ENCODE data around the gene CCDC69. TPM values are rescaled to one million over a fixed set of nuclear protein-coding genes. Genes with fewer than 3 reads are reported as not detected.

CCDC69 gene
- total and polyA plus RNA-seq, 2 of the 8 experiments (the other 6 are each of a cell fraction or from before 2014, with no cell fraction given), result 8.4 to 10.8 TPM

GRCh38 chr5:151250346-151251000 lies 26.6 kb upstream of the CCDC69 start:
- no peak overlapping the region for H3K9ac ChIP-seq (replicated peaks in 1 of 4; ENCODE audit: extremely low read depth in 1 of 4, low read depth in 3 of 4, low read length in 3 of 4)
- H3K27ac ChIP-seq (ENCODE audit: low read depth, low read length), result no peak overlapping the region; the same call in 1 of the 2 replicates
- no peak overlapping the region for H2BK5ac ChIP-seq (ENCODE audit: low read depth, low read length)
- no peak overlapping the region for H2BK12ac ChIP-seq (ENCODE audit: low read depth, low read length)
- no peak overlapping the region for H3K4me2 ChIP-seq (ENCODE audit: insufficient read depth in 1 of 2, low read depth in 2 of 2, low read length in 2 of 2)
- no peaks in the 10 kb centered on the region for H3K27me3 ChIP-seq (replicated peaks in 1 of 4; ENCODE audit: control insufficient read depth in 3 of 4, extremely low read depth in 1 of 4, insufficient read depth in 3 of 4, low read length in 3 of 4)
- no peak overlapping the region for H4K5ac ChIP-seq (ENCODE audit: insufficient read length, low read depth, low read length)
- H2AK5ac ChIP-seq (ENCODE audit: low read depth, low read length), result no peak overlapping the region
- H4K8ac ChIP-seq (ENCODE audit: extremely low read depth, insufficient read depth, low read length), result no peak overlapping the region
- H4K91ac ChIP-seq (replicated peaks; ENCODE audit: insufficient read length, low read length), result peak overlapping the region; percentile 38
- H3K4me3 ChIP-seq (ENCODE audit: extremely low read depth in 1 of 4, insufficient read depth in 2 of 4, low read depth in 3 of 4, low read length in 4 of 4), result no peak overlapping the region
- 89% methylated on average over 10 of the region's 10 CpGs; no CpG with 5 or more reads in 1 of the 2 experiments for WGBS, 2 experiments (ENCODE audit: extremely low coverage in 1 of 2, insufficient coverage in 1 of 2, insufficient read length in 1 of 2, insufficient replicate concordance in 2 of 2, low coverage in 1 of 2, low lambda C conversion rate in 2 of 2, missing lambda C conversion rate in 1 of 2)
- DNase-seq (ENCODE audit: low read depth in 1 of 2, low spot score in 2 of 2), result no peak
- H2BK20ac ChIP-seq (ENCODE audit: low read length), result no peak overlapping the region
- no peak overlapping the region for H3K23ac ChIP-seq (ENCODE audit: insufficient read length)
- no peak overlapping the region for H3K56ac ChIP-seq (replicated peaks; ENCODE audit: insufficient read length, low read depth, low read length)
- H3K23me2 ChIP-seq (ENCODE audit: low read depth, low read length), result peaks cover 6% of the 10 kb centered on the region; the same call in 1 of the 2 replicates
- no peak overlapping the region for H2BK120ac ChIP-seq (replicated peaks; ENCODE audit: low read depth, low read length)
- H2BK15ac ChIP-seq (ENCODE audit: low read length), result no peak overlapping the region
- peaks cover 0 to 8% of the 10 kb centered on the region in 2 experiments; a peak in 1 of 4 replicates for H3K79me2 ChIP-seq (ENCODE audit: control insufficient read depth in 1 of 2, insufficient read depth in 2 of 2, low read length in 2 of 2)
- peak overlapping the region; percentile 43; the same call in 1 of the 2 replicates for H2AFZ ChIP-seq (ENCODE audit: low read length)
- TF ChIP-seq RAD21 (IDR thresholded peaks at IDR 0.05 in 1 of 2, conservative IDR thresholded peaks at IDR 0.05 in 1 of 2; ENCODE audit: low read depth in 2 of 2, low read length in 2 of 2) (peak; percentile 18 to 34), ATF3 (IDR thresholded peaks at IDR 0.05; ENCODE audit: insufficient read depth, low read depth, low read length) (no peak), ASH2L (IDR thresholded peaks at IDR 0.05; ENCODE audit: low read length) (peak; percentile 27), CBX8 (IDR thresholded peaks at IDR 0.05; ENCODE audit: borderline replicate concordance, low read depth, low read length) (no peak), YY1 (IDR thresholded peaks at IDR 0.05; ENCODE audit: low read depth, low read length) (no peak)
- no peaks in the 10 kb centered on the region for H3K79me1 ChIP-seq (ENCODE audit: low read depth, low read length)
- H3K14ac ChIP-seq (ENCODE audit: insufficient read length), result no peak overlapping the region
- POLR2A ChIA-PET (ENCODE audit: partially characterized antibody), result interaction anchor here (1.5 kb wide), 1 partner anchor 8 kb away, joined by 4 read pairs; no protein-coding TSS in a partner anchor
- H3K9me3 ChIP-seq (ENCODE audit: insufficient read depth in 2 of 2, low read depth in 1 of 2, low read length in 1 of 2), result no peaks in the 10 kb centered on the region
- H3K4me1 ChIP-seq (replicated peaks in 1 of 4; ENCODE audit: control insufficient read depth in 3 of 4, insufficient read depth in 4 of 4, low read length in 3 of 4), result peaks cover 0 to 5% (median 3%) of the 10 kb centered on the region in 4 experiments; a peak in 6 of 7 replicates
- CTCF ChIA-PET (ENCODE audit: partially characterized antibody), result interaction anchor here (0.8 to 5.1 kb wide), 8 partner anchors 9 to 408 kb away, joined by 3 to 36 read pairs (median 3); no protein-coding TSS in a partner anchor
- no peaks in the 10 kb centered on the region for H4K20me1 ChIP-seq (replicated peaks in 1 of 2; ENCODE audit: control insufficient read depth in 1 of 2, insufficient read depth in 2 of 2, low read length in 2 of 2)
- no peaks in the 10 kb centered on the region; a peak in 1 of 8 replicates for H3K36me3 ChIP-seq (ENCODE audit: control insufficient read depth in 2 of 4, insufficient read depth in 4 of 4, low read length in 3 of 4)
- no peak overlapping the region for H3K4ac ChIP-seq (replicated peaks; ENCODE audit: insufficient read length, low read depth, low read length)
- no peak overlapping the region for H3K18ac ChIP-seq (ENCODE audit: extremely low read depth, low read length)
- FAIRE-seq, result no peak
